Fibroblast of peridontal ligament (primary cell): ENCODE results near the gene PLA2G5.

ENCODE experiments used
- DNase-seq: peaks from one replicate; pipeline ENCODE4 v3.0.0-alpha.2; 2010; ENCODE audit errors: extremely low read depth

PLA2G5 gene

DNA sequence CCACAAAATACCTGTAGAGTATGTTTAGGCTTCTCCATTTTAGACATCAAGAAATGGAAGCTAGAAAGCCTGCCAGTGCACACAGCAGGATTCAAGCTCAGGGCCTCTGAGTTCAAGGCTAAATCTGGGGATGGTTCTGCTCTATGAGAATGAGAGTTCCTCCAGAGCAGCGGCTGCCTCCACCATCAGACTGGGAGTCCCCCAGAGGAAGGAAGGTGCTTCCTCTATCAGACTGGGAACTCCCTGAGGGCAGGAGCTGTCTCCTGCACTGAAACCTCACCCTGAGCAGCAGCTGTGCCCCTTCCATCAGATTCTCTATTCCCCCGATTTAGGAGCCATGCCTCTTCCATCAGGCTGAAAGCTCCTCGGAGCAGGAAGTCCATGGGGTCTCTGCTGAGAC is 20.1 kb downstream of the PLA2G5 start:
- no peak for DNase-seq

DNA sequence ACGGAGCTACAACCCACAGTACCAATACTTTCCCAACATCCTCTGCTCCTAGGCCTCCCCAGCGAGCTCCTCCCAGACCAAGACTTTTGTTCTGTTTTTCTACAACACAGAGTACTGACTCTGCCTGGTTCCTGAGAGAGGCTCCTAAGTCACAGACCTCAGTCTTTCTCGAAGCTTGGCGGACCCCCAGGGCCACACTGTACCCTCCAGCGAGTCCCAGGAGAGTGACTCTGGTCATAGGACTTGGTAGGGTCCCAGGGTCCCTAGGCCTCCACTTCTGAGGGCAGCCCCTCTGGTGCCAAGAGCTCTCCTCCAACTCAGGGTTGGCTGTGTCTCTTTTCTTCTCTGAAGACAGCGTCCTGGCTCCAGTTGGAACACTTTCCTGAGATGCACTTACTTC is 20.6 kb downstream of the PLA2G5 start:
- no peak for DNase-seq

DNA sequence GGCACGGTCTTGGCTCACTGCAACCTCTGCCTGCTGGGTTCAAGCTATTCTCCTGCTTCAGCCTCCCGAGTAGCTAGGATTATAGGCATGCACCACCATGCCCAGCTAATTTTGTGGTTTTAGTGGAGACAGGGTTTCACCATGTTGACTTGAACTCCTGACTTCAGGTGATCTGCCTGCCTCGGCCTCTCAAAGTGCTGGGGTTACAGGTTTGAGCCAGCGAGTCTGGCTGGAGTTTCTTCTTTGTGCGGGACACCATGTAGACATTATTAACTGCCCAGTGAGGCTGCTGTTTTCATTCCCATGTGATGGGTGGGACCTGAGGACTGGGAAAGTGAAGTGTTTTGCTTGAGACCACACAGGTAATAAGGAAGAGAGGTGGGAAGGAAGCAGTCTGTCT is 23.3 kb downstream of the PLA2G5 start:
- DNase-seq = no peak

DNA sequence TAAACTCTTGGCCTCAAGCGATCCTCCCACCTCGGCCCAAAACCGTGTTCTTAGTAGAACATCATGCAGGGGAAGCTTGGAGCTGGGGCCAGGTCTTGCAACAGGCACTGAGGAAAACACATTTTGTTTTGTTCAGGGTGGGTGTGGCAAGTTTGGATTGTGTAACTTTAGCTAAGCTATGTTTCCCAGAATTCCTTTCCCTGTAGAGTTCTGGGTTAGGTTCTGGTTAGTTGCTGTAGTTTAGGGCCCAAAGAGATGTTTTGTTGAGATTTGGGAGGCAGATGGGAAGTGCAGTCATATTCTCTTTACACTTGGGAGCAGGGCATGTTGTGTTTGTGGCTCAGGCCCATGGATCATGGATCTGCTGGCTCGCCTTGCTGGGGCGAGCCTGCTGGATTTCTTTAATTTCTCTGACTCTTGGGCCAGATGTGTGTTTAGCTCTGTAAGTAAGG is 24.0 kb downstream of the PLA2G5 start:
- peak; percentile 41 for DNase-seq

DNA sequence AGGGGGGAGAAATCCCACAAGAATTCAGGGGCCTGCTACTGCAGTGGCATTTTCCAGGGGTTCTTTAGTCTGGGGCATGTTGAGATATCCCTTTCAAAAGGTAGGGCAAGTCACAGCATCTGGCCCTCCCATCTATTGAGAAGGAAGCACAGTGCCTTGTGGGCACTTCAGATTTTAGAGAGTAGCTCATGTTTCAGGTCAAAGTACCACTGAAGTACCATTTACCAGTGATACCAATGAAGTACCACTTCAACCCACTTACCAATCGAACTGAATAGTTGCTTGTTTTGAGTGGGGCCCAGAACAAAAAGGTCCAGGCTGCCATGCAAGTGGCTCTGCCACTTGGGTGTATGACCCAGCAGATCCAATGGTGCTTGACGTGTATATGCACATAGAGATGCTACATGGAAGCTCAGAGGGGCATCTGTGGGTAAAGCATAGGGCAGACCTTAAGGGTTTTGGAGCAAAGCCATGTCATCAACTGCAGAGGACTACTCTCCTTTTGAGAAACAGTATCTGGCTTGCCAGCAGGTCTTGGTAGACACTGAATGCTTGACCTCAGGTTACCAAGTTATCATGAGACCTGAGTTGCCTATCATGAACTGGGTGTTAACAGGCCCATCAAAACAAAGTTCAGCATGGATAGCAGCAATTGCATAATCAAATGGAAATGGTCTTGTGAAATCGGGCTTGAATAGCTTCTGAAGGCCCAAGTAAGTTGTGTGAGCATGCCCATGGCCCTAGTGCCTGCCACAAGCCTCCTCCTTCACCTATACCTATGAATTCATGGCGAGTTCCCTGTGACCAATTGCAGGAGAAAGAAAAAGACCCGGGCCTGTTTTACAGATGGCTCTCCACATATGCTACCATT is 25.8 kb downstream of the PLA2G5 start:
- no peak for DNase-seq

DNA sequence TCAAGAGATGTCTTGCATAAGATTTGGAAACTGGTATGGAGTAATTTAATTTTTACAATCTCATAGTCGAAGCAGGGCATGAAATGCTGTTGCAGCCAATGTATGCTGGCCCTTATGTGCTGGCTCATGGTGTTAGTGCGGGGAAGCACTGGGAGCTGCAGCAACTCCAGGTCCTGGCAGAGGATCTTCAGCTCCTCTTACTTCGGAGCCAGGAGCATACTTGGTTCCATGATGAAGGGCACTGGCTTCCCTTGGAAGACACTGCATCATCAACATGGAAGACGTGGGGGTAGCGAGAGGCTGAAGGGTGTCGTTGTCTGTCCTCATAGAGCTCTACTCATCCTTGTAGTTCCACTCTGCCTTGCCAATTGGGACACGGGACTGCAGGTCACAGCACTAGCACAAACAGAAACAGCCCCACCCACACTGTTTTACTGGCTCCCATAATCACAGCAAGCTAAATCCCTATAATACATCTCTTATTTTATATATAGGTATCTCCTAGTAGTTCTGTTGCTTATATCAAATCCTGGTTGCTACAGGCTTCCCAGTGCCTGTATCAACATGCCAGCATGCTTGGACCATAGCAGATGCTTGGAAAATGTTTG is 26.9 kb downstream of the PLA2G5 start:
- no peak for DNase-seq

DNA sequence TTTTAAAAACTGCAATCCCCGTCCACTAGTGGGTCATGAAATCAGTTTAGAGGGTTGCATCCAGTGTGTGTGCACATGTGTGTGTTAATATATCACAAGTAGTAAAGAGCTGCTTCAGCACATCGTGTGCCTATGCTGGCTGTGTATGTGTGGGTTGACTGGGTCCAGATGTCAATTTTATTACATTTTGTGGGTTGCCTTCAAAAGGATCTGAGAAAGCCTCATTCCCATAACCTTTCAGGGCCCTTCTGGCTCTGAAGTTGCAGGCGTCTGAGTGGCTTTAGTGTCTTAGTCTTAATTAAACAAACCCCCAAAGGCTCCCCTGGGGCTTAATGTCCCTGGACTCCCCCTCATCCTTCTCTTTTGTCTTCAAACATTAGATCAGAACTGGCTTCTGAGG is 29.5 kb downstream of the PLA2G5 start:
- no peak for DNase-seq

DNA sequence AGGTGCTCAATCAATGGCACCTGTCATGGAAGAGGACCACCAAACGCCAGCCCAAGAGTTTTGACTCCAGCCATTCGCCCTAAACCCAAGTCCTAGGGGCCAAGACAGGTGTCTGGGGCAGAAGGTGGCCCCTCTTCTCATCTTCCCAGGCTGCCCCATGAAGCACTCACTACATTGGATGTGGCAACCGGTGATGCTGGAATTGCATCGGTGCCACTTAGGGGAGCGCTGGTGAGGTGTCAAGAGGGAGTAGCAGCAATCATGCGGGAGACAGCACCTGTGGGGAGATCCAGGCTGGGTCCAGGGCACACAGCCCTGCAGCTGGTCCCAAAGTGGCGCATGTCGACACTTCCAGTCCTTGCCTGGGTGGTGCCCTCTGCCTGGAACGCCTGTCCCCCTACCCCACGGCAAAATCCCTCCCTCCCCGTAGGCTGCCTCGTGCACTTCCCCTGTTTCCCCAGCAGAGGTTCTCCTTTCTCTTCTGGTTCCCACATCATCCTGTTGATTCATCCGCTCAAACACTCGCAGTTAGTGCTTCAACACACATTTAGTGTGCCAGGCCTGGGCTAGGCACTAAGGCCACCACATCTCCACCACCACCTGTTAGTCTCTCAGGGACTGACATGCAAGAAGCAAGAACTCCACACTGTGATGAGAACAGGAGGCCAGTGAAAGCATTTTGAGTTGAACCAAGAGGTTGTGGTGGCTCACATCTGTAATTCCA is 30.8 kb downstream of the PLA2G5 start:
- DNase-seq = peak; percentile 62

DNA sequence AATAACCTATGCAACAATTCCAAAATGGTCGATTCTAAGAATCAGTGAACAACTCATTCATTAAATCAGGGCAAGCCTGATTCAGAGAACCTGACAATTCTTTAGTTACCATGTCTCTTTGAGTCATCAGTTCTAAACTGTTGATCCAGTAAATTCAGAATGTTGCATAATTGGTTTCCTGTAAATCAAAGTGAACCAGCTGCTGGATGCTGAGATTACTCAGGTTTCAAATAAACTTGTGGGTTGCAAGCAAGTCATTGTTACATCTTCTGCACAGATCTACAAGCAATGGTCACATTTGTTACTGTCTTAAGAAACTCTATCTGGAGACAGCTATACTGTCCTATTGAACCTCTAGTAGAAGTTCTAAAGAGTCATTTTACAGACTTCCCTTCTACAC is 32.9 kb downstream of the PLA2G5 start:
- peak; percentile 88 for DNase-seq

DNA sequence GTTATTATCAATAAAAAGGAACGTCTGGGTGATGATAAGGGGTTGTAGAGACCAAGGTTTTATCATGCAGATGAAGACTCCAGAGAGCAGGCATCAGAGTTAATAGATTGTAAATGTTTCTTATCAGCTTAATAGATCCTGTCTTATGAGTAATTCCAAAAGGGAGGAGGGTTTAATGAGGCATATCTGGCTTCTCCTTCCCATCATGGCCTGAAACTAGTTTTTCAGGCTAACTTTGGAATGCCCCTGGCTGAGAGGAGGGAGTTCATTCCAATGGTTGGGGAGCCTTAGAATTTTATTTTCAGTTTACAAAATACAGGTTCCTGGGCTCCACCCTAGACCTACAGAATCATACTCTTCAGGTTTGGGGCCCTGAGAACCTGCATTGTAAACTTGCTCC is 35.9 kb downstream of the PLA2G5 start:
- DNase-seq = no peak

DNA sequence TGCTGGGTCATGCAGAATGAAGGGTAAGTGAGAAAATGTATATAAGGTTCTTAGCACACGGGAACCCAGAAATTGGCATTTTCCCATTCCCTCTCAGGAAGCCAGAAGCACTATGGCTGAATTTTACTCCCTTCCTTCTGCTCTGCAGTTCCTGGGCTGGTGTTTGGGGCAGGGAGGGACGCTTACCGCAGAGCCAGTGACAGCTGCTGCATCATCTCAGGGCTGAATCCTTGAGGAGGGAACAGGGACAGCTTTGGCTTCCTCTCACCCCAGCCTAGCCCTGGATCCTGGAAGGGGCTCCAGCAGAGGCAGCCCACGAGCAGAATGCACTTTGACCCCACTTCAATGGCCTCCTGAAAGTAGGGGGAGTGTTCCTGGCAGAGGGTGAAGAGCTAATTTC is 37.4 kb downstream of the PLA2G5 start:
- DNase-seq = no peak

DNA sequence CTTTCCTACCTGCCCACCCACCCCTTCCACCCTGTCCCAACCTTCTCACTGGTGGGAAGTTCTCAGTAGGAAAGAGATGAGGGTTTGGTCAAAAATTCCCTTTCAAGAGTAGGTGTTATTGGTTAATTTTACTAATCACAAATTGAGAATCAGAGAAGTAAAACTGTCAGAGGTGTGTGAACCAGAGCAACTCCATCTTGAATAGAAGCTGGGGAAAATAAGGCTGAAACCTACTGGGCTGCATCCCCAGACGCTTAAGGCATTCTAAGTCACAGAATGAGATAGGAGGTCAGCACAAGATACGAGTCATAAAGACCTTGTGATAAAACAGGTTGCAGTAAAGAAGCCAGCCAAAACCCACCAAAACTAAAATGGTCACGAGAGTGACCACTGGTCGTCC is 37.8 kb downstream of the PLA2G5 start:
- no peak for DNase-seq

DNA sequence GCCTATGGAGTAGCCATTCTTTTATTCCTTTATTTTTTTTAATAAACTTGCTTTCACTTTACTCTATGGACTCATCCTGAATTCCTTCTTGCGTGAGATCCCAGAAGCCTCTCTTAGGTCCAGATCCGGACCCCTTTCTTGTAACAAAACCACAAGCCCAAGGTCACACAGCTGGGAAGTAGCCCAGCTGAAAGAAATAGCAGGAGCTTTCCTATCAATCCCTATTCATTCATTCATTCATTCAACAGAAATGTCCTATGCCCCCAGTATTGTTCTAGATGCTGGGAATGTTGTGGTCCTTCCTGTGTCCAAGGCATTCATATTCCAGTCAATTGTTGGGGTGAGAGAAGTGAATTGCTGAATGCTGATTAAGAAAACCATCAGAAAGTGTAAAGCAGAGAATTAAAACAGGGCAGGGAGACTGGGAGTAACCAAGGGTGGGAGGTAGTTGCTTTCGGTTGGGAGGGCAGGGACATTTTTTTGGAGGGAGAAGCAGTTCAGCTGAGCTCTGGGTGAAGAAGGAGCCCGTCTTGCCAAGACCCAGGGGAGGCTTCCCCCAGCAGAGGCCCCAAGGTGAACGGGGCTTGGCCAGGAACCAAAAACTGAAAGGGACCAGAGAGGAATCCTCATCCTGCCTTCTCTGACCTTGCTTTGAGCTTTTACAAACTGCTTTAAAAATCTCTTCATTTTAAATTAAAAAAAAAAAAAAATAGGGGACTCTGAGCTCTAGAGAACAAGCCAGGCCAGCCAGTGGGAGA is 38.6 kb downstream of the PLA2G5 start:
- DNase-seq = no peak

DNA sequence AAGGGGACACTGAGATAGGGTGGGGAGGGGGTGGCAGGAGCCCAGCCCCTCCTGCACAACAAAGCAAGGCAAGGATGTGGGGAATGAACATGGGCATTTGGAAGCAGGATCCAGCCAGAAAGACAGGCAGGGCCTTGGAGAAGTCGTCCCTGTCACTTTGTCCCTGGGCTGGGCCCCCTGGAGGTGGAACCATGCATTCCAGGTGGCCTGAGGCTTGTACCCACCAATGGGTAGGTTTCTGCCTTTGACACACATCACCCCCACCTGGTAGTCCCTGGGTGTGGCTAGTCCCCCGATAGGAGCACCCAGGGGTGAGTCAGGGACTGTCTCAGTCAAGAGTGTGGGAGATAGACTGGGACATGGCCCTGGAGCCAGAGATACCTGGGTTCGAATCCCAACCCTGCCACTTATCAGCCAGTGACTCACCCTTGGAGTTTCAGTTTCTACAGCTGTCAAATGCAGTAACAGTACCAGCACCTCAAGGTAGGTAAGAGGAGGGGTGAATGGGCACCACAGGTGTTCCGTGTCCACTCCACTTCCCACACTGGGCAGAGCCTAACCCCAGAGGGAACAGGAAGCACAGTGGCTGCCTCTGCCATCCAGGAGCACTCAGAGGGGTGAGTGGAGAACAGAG is 39.3 kb downstream of the PLA2G5 start:
- DNase-seq = no peak

DNA sequence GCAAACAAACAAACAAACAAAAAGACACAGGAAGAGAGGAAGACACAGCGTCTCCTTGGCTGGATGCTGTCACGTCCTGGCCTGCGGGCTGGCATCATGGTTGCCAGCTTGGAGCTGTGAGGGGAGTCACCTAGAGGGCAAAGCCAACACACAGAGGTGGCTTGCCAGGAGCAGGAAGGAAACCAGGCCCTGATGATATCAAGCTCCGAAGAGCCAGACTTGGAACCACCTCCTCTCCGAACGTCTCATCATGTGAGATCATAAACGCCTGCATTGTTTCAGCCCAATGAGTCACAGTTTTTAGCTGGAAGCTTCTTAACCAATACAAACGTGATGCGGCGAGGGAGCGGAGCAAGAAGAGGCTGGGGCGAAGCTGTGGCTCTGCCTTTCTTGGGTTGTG is 40.7 kb downstream of the PLA2G5 start:
- DNase-seq = peak; percentile 14

DNA sequence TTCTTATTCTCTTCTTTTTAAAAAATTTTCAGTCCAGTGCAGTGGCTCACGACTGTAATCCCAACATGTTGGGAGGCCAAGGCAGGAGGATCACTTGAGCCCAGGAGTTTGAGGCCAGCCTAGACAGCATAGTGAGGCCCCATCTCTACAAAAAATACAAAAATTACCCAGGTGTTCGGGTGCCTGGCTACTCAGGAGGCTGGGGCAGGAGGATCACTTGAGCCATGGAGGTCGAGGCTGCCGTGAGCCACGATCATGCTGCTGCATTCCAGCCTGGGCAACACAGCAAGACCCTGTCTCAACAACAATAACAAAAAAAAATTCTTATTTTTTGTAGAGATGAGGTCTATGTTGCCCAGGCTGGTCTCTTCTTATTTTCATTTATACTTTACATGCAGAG is 41.5 kb downstream of the PLA2G5 start:
- DNase-seq = no peak

DNA sequence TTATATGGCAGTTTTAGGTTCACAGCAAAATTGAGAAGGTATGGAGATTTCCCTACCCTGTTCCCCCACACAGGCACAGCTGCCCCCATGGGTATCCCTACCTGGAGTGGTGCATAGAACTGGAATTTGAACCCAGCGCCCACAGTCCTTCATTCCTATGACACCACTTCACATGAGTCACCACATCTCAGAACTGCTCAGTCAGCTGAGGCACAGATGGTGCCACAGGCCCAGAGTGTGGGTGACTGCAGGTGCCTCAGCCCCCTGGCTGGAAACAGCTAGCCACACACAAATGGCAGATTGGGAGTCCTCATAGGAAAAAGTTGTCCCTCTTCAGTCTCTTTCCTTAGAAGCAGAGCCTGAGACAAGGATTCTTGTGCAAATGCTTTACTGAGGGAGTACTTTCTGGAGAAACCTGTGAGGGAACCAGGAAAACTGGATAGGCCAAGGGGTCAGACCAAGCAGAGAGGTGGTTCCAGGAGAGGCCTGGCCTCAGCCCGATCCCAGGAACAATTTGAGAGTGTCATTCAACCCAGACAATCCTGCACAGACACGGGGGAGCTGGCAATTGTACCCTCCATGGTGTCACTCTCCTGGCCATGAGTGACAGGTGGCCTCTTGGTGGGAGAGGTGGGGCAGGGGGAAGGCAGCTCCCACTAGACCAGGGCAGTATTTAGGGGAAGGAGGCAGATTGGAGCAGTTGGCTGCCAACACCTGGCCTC is 42.4 kb downstream of the PLA2G5 start:
- DNase-seq = no peak

DNA sequence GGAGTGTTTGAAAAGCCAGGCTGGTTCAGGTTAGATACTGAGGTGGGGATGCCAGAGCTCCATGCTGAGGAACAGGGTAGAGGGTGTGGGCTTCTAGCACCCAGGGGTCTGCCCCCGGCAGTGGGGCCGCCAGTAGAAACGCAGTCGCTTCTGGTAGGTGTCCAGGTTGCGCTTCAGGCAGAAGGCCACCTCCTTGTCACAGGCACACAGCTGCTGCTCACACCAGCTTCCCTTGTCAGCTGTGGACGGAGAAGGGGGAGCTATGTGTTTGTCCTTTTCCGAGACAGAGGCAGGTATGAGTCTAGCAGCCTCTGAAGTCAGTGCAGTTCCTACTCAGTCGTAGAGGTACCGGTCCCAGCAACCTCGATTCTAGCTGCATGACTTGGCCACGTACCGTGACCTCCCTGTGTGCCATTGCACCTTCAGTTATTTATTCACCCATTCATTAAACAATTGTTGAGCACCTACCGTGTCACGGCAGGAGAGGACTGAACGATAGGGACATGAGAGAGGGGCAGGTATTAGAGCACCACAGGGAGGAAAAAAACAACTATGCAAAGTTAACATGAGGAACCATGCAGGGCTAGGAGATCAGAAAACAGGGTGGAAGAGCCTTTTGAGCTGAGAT is 44.1 kb downstream of the PLA2G5 start:
- no peak for DNase-seq

DNA sequence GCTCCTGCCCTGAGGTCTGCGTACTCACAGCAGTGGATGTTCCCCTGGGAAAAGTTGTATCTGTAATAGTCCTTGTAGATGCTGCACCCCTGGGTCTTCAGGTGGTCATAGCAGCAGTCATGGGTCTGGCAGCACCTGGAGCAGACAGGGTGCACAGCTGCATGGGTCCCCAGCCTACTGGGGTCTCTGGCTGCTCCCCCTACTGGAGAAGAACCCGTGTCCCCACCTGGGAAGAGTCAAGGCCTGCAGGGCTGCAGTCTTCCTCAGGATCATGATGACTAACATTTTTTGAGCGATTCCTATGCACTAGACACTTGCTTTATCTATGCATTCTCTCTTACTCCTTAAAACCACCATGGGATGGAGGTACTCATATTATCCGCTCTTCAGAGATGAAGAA is 45.5 kb downstream of the PLA2G5 start:
- no peak for DNase-seq

DNA sequence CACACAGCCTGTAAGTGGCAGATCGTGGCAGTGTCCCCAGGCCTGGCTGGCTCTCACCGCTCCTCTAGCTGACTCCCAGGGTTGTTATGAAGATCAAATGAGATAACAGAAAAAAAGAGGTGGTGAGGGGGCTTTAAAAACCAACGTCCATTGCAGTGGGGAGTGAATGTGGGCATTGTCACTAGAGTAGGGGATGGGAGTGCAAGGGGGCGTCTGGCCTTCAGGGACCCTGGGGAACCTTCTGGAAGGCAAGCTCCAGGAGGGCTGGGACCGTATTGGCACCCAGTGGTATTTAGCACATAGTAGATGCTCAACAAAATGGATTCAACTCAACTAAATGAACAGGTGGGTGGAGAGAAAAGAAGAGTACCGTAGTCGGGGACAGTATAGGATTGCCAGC is 45.9 kb downstream of the PLA2G5 start:
- no peak for DNase-seq
